Lower leg skin (tissue), 4 donors: ENCODE data around the gene CAMK2N1. TPM values are rescaled to one million over a fixed set of nuclear protein-coding genes. Genes with fewer than 3 reads are reported as not detected.

Experiments used
- DNase-seq, 2 donors: peaks; one replicate each; pipeline ENCODE4 v3.0.0-alpha.2; 2019; ENCODE audit warnings: low spot score in 2 of 2
- H3K4me3 ChIP-seq: fragments of 200-600 bp; sonication (generic); 2 replicates; pipeline ENCODE4 v1.5.1; 2017; ENCODE audit warnings: mild to moderate bottlenecking, low read depth; ENCODE audit not compliant: poor library complexity, severe bottlenecking
- CTCF ChIP-seq, 3 donors: fragments of 450-650 bp; IDR thresholded peaks; one replicate each; pipeline ENCODE4 v1.5.1; 2016; ENCODE audit warnings: antibody characterized with exemption in 3 of 3, mild to moderate bottlenecking in 3 of 3, moderate library complexity in 2 of 3
- POLR2A ChIP-seq, 2 donors: fragments of 450-650 bp; IDR thresholded peaks; one replicate each; pipeline ENCODE4 v1.6.1; 2016 to 2017; ENCODE audit warnings: antibody characterized with exemption in 2 of 2, mild to moderate bottlenecking in 1 of 2, moderate library complexity in 1 of 2
- WGBS, 2 donors: methylation state at CpG; one replicate each; pipeline ENCODE4 v1.1.5; 2018; 5-methylcytosine and 5-hydroxymethylcytosine counted together
- intact Hi-C: fragments of 100-400 bp; cut with DNase I; formaldehyde crosslinking; loops from one replicate; pipeline ENCODE4 v1.15.0; 2023; ENCODE audit warnings: low total_unique reads
- total RNA-seq, 4 donors: library from RNA; depleted of rRNA; stranded (reverse); fragments of >200 nt; gene quantifications; one replicate each; pipeline ENCODE4 v1.1.0, GENCODE V29; 2016

Gene CAMK2N1
- total RNA-seq, 4 donors from 2014 or later = 3.8 to 13.3 (median 8.4) TPM

- peak overlapping the region; percentile 87 for H3K4me3 ChIP-seq
- TF ChIP-seq POLR2A (IDR thresholded peaks at IDR 0.05) (no peak), CTCF (IDR thresholded peaks at IDR 0.05) (no peak)
- no peak for DNase-seq
- WGBS, 2 donors = 63% methylated on average over 5 of the region's 5 CpGs
- intact Hi-C loops = loop anchor here (2.0 kb wide), 1 partner anchor 32 kb away; no protein-coding TSS in a partner anchor
These were observed 22.4 kb upstream of the CAMK2N1 start for GRCh38 chr1:20508411-20508771.

- intact Hi-C loops = loop anchor here (2.0 kb wide), 1 partner anchor 31 kb away; no protein-coding TSS in a partner anchor
- TF ChIP-seq CTCF (IDR thresholded peaks at IDR 0.05) (no peak), POLR2A (IDR thresholded peaks at IDR 0.05) (no peak)
- peak within 1 kb of the TSS; percentile 87 for H3K4me3 ChIP-seq
- WGBS, 2 donors = 2 to 3% methylated on average over 37 to 53 of the region's 58 CpGs
- DNase-seq = peak; percentile 93 to 99
These were observed 21.8 kb upstream of the CAMK2N1 start, which contains the start of gene MUL1 for GRCh38 chr1:20507564-20508410. TSS of gene MUL1 (minus strand) at chr1:20508151. CDS start at chr1:20508024, 127 bp downstream.

GRCh38 chr1:20507248-20507563 is 21.2 kb upstream of the CAMK2N1 start:
- no peak for TF ChIP-seq POLR2A (IDR thresholded peaks at IDR 0.05)
- TF ChIP-seq CTCF (IDR thresholded peaks at IDR 0.05) = no peak
- WGBS, 2 donors = 32 to 38% methylated on average over 5 of the region's 5 CpGs

GRCh38 chr1:20505488-20505887 is 19.5 kb upstream of the CAMK2N1 start:
- TF ChIP-seq POLR2A (IDR thresholded peaks at IDR 0.05) = no peak
- no peak for TF ChIP-seq CTCF (IDR thresholded peaks at IDR 0.05)
- WGBS, 2 donors = 89 to 95% methylated on average over 1 of the region's 1 CpG
- DNase-seq = no peak
- no peak overlapping the region for H3K4me3 ChIP-seq
- intact Hi-C loops = no loop called here

More at GRCh38 chr1:20507248-20507563, 21.2 kb upstream of the CAMK2N1 start:
- intact Hi-C loops = no loop called here
- H3K4me3 ChIP-seq = peak overlapping the region; percentile 87
- no peak for DNase-seq

- DNase-seq = no peak
These were observed 14.7 kb upstream of the CAMK2N1 start for GRCh38 chr1:20500716-20501115.

More at GRCh38 chr1:20500716-20501115, 14.7 kb upstream of the CAMK2N1 start:
- H3K4me3 ChIP-seq = no peak overlapping the region
- intact Hi-C loops = no loop called here
- TF ChIP-seq POLR2A (IDR thresholded peaks at IDR 0.05) = no peak
- no peak for TF ChIP-seq CTCF (IDR thresholded peaks at IDR 0.05)
- 68 to 84% methylated on average over 17 of the region's 17 CpGs for WGBS, 2 donors
